Right lobe of liver (tissue), 4 donors: ENCODE data around the gene RFX6.

Source experiments
- POLR2A ChIP-seq: fragments of 450-650 bp; IDR thresholded peaks from one replicate; pipeline ENCODE4 v1.6.1; 2017; ENCODE audit warnings: antibody characterized with exemption, mild to moderate bottlenecking
- TF ChIP-seq, protein P1 (sequence below), 4 donors: fragments of 200-600 bp in 3 of 4; fragments of 450-650 bp in 1 of 4; IDR thresholded peaks; one replicate each; pipeline versions ENCODE4 v1.5.1 to v1.8.0; 2016 to 2022; ENCODE audit warnings: antibody characterized with exemption in 4 of 4, mild to moderate bottlenecking in 2 of 4
- donor health status: DM: no; HTN: no; CAD: no.
- donor health status: DM: no; HTN: no; CAD: no.
- donor health status: DM: no; HTN: yes; CAD: no.

GRCh38 chr6:116924245-116924644 lies 47.2 kb downstream of the RFX6 start:
- no peak for TF ChIP-seq POLR2A
- TF ChIP-seq, protein P1, sequence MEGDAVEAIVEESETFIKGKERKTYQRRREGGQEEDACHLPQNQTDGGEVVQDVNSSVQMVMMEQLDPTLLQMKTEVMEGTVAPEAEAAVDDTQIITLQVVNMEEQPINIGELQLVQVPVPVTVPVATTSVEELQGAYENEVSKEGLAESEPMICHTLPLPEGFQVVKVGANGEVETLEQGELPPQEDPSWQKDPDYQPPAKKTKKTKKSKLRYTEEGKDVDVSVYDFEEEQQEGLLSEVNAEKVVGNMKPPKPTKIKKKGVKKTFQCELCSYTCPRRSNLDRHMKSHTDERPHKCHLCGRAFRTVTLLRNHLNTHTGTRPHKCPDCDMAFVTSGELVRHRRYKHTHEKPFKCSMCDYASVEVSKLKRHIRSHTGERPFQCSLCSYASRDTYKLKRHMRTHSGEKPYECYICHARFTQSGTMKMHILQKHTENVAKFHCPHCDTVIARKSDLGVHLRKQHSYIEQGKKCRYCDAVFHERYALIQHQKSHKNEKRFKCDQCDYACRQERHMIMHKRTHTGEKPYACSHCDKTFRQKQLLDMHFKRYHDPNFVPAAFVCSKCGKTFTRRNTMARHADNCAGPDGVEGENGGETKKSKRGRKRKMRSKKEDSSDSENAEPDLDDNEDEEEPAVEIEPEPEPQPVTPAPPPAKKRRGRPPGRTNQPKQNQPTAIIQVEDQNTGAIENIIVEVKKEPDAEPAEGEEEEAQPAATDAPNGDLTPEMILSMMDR (IDR thresholded peaks at IDR 0.05) = no peak
